ENCODE results near the gene SPTBN4.

GRCh38 chr19:40599331-40599901 lies 132.6 kb downstream of the SPTBN4 start:
- TF ChIP-seq CTCF (IDR thresholded peaks at IDR 0.05) (no peak), EZH2 (IDR thresholded peaks at IDR 0.05; ENCODE audit: borderline replicate concordance, insufficient read depth, low read depth, low read length, poor library complexity, severe bottlenecking) (no peak)

Measured in B cell (primary cell).